A673 (cell line): ENCODE data around the gene NCOA7. TPM values are rescaled to one million over a fixed set of nuclear protein-coding genes. Genes with fewer than 3 reads are reported as not detected.

Experiments
- BruUV-seq: library from RNA; stranded (reverse); fragments of 400-500 nt; replicated peaks from 2 replicates; lab custom pipeline; 2021; lab: Mats Ljungman, UMichigan
- CTCF ChIA-PET: fragments of 300-600 bp; sonication (Branson Sonifier 250); formaldehyde crosslinking; loops from one replicate; lab custom pipeline; 2022; ENCODE audit warnings: antibody characterized with exemption; lab: Charles Lee
- POLR2A ChIA-PET: fragments of 300-600 bp; sonication (Branson Sonifier 250); formaldehyde crosslinking; loops from one replicate; lab custom pipeline; 2022; ENCODE audit warnings: antibody characterized with exemption; ENCODE audit not compliant: low non-redundant PET; lab: Charles Lee
- DNase-seq: peaks from one replicate; pipeline ENCODE4 v3.0.0-alpha.2; 2015; ENCODE audit warnings: low spot score
- H3K27ac ChIP-seq: fragments of 200-600 bp; sonication (generic); 2 replicates; pipeline ENCODE4 v1.5.1; 2016; ENCODE audit warnings: mixed run types, low read depth, mild to moderate bottlenecking, mixed read lengths, antibody characterized with exemption, low read length; ENCODE audit not compliant: poor library complexity, severe bottlenecking
- H3K27me3 ChIP-seq: fragments of 200-600 bp; sonication (generic); replicated peaks from 2 replicates; pipeline ENCODE4 v1.6.1; 2017; ENCODE audit warnings: mixed run types, low read depth, mild to moderate bottlenecking, mixed read lengths, antibody characterized with exemption, low read length; ENCODE audit not compliant: insufficient read depth, poor library complexity
- H3K36me3 ChIP-seq: fragments of 200-600 bp; sonication (generic); 2 replicates; pipeline ENCODE4 v1.6.1; 2016; ENCODE audit warnings: mixed run types, mild to moderate bottlenecking, mixed read lengths, antibody characterized with exemption, low read length; ENCODE audit not compliant: insufficient read depth, poor library complexity, severe bottlenecking
- H3K4me1 ChIP-seq: fragments of 200-600 bp; sonication (generic); 2 replicates; pipeline ENCODE4 v1.6.1; 2017; ENCODE audit warnings: mixed run types, mild to moderate bottlenecking, mixed read lengths, antibody characterized with exemption, low read length; ENCODE audit not compliant: insufficient read depth, poor library complexity, severe bottlenecking
- H3K4me3 ChIP-seq: fragments of 200-600 bp; sonication (generic); 2 replicates; pipeline ENCODE4 v1.5.1; 2016; ENCODE audit warnings: low read depth, mixed run types, mild to moderate bottlenecking, mixed read lengths, low read length; ENCODE audit not compliant: poor library complexity, severe bottlenecking
- H3K9me3 ChIP-seq: fragments of 200-600 bp; sonication (generic); 2 replicates; pipeline ENCODE4 v1.6.1; 2016; ENCODE audit warnings: mixed run types, low read depth, mild to moderate bottlenecking, mixed read lengths, antibody characterized with exemption, low read length; ENCODE audit not compliant: poor library complexity, severe bottlenecking
- EZH2 ChIP-seq: fragments of 200-600 bp; sonication (generic); IDR thresholded peaks from 2 replicates; pipeline ENCODE4 v1.6.1; 2017; ENCODE audit warnings: borderline replicate concordance, low read depth, mild to moderate bottlenecking, mixed read lengths, antibody characterized with exemption, low read length; ENCODE audit not compliant: poor library complexity, severe bottlenecking
- intact Hi-C: fragments of 100-400 bp; cut with micrococcal nuclease; formaldehyde crosslinking; loops from one replicate; pipeline ENCODE4 v1.10.0; 2022; ENCODE audit not compliant: unreplicated experiment
- total RNA-seq: library from RNA; stranded (reverse); gene quantifications from 2 replicates; pipeline ENCODE4 v1.2.3, GENCODE V29; 2021
- TF ChIP-seq, protein P1 (sequence below): fragments of 300-800, 200-600 bp; sonication (generic); conservative IDR thresholded peaks from 2 replicates; pipeline ENCODE4 v1.5.1; 2017; ENCODE audit warnings: low read depth, mild to moderate bottlenecking, antibody characterized with exemption, low read length, moderate library complexity, mixed read lengths

The NCOA7 gene
- total RNA-seq, 1 experiment from 2014 or later = 33.5 TPM

DNA sequence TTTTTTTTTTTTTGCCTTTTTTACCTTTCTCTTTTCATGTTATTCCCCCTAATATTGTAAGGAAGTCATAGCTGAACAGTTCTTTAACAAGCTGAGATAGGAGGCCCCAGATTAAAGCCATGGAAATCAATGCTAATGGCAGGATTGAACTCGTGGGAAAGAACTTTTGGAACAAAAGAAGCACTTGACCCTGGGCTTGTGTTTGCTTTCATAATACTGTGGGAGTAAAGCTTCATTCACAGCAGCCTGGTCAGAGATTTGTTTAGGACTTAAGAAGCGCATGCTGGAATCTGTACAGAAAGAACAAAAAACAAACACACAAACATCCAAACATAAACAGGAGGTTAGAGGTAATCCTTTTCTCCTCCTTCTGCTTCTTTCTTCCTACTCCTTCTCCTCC, 36.2 kb upstream of the NCOA7 start:
- intact Hi-C loops = loop anchor here (5.0 kb wide), 1 partner anchor 882 kb away; no protein-coding TSS in a partner anchor

DNA sequence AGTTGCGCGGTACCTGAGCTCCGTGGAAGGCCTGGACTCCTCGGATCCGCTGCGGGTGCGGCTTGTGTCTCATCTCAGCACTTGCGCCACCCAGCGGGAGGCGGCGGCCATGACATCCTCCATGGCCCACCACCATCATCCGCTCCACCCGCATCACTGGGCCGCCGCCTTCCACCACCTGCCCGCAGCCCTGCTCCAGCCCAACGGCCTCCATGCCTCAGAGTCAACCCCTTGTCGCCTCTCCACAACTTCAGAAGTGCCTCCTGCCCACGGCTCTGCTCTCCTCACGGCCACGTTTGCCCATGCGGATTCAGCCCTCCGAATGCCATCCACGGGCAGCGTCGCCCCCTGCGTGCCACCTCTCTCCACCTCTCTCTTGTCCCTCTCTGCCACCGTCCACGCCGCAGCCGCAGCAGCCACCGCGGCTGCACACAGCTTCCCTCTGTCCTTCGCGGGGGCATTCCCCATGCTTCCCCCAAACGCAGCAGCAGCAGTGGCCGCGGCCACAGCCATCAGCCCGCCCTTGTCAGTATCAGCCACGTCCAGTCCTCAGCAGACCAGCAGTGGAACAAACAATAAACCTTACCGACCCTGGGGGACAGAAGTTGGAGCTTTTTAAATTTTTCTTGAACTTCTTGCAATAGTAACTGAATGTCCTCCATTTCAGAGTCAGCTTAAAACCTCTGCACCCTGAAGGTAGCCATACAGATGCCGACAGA, 31.4 kb upstream of the NCOA7 start:
- no peak for DNase-seq
- ChIA-PET POLR2A (no interaction called here), CTCF (no interaction called here)
- no peaks in the 10 kb centered on the region for H3K4me1 ChIP-seq
- H3K4me3 ChIP-seq = no peak overlapping the region
- no peak overlapping the region for H3K27ac ChIP-seq
- no TSS peak for BruUV-seq
- H3K27me3 ChIP-seq = peaks cover 4% of the 10 kb centered on the region
- TF ChIP-seq EZH2 = no peak
- TF ChIP-seq, protein P1, sequence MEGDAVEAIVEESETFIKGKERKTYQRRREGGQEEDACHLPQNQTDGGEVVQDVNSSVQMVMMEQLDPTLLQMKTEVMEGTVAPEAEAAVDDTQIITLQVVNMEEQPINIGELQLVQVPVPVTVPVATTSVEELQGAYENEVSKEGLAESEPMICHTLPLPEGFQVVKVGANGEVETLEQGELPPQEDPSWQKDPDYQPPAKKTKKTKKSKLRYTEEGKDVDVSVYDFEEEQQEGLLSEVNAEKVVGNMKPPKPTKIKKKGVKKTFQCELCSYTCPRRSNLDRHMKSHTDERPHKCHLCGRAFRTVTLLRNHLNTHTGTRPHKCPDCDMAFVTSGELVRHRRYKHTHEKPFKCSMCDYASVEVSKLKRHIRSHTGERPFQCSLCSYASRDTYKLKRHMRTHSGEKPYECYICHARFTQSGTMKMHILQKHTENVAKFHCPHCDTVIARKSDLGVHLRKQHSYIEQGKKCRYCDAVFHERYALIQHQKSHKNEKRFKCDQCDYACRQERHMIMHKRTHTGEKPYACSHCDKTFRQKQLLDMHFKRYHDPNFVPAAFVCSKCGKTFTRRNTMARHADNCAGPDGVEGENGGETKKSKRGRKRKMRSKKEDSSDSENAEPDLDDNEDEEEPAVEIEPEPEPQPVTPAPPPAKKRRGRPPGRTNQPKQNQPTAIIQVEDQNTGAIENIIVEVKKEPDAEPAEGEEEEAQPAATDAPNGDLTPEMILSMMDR = peak; percentile 41
- H3K36me3 ChIP-seq = no peaks in the 10 kb centered on the region
- intact Hi-C loops = no loop called here
- H3K9me3 ChIP-seq = no peaks in the 10 kb centered on the region

More for the DNA sequence above, 36.2 kb upstream of the NCOA7 start:
- no peak for DNase-seq
- BruUV-seq = no TSS peak
- Histone ChIP-seq H3K4me3 (no peak overlapping the region), H3K36me3 (no peaks in the 10 kb centered on the region), H3K27me3 (peaks cover 28% of the 10 kb centered on the region), H3K27ac (no peak overlapping the region), H3K4me1 (peaks cover 10% of the 10 kb centered on the region), H3K9me3 (no peaks in the 10 kb centered on the region)
- no peak for TF ChIP-seq EZH2
- TF ChIP-seq, protein P1 = no peak
- POLR2A ChIA-PET = no interaction called here
- CTCF ChIA-PET = interaction anchor here (0.6 kb wide), 2 partner anchors 20 to 441 kb away, joined by 3 read pairs; no protein-coding TSS in a partner anchor

DNA sequence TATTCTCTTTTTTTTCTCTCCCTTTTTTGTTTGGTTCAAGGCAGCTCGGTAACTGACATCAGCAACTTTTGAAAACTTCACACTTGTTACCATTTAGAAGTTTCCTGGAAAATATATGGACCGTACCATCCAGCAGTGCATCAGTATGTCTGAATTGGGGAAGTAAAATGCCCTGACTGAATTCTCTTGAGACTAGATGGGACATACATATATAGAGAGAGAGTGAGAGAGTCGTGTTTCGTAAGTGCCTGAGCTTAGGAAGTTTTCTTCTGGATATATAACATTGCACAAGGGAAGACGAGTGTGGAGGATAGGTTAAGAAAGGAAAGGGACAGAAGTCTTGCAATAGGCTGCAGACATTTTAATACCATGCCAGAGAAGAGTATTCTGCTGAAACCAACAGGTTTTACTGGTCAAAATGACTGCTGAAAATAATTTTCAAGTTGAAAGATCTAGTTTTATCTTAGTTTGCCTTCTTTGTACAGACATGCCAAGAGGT, 30.8 kb upstream of the NCOA7 start:
- intact Hi-C loops = no loop called here
- no peak for DNase-seq
- POLR2A ChIA-PET = no interaction called here
- no peaks in the 10 kb centered on the region for H3K36me3 ChIP-seq
- BruUV-seq = no TSS peak
- H3K4me3 ChIP-seq = no peak overlapping the region
- no peaks in the 10 kb centered on the region for H3K9me3 ChIP-seq
- no peak overlapping the region for H3K27ac ChIP-seq
- no peaks in the 10 kb centered on the region for H3K4me1 ChIP-seq
- CTCF ChIA-PET = no interaction called here
- TF ChIP-seq, protein P1 = no peak
- no peak for TF ChIP-seq EZH2
- peaks cover 4% of the 10 kb centered on the region for H3K27me3 ChIP-seq
